Measurements from ENCODE around the gene USP13. TPM values are rescaled to one million over a fixed set of nuclear protein-coding genes. Genes with fewer than 3 reads are reported as not detected.
A peak's percentile ranks its signal among the peaks of the same experiment; 100 is the strongest.
"Not testable (repeated sequence)": the region's sequence is repeated elsewhere in the genome, so short reads cannot be mapped to it uniquely, and the experiment has no call there.

USP13 gene
- total RNA-seq, 2 experiments from 2014 or later = 9.5 to 13.3 TPM

DNA sequence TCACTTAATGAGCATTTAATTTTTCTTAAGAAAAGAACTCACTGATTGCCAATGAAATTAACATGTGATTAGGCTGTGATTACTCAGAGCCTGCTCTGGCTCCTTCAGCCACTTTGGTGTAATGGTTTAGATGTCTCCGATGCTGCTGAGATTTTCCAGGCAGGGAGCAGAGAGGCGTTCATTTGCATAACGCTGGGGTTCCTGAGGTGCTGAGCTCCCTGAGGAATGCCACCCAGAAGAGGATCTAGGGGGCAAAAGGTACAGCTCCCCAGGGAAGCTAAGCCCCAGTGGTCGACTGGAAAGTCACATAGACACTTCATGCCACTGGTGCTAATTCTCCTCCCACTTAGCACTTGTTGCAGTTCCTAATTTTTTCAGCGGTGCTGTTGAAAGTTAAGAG lies 119.5 kb downstream of the USP13 start:
- Mint-ChIP-seq H3K27ac (no peak overlapping the region), H3K36me3 (peaks cover 14% of the 10 kb centered on the region), H3K4me3 (no peak overlapping the region), H3K9me3 (ENCODE audit: low read depth) (no peaks in the 10 kb centered on the region), H3K4me1 (peaks cover 17% of the 10 kb centered on the region), H3K27me3 (no peaks in the 10 kb centered on the region)
- CTCF ChIA-PET = interaction anchor here (1.0 kb wide), 1 partner anchor 77 kb away, joined by 3 read pairs; no protein-coding TSS in a partner anchor
- no peak for DNase-seq
- ATAC-seq = no peak

DNA sequence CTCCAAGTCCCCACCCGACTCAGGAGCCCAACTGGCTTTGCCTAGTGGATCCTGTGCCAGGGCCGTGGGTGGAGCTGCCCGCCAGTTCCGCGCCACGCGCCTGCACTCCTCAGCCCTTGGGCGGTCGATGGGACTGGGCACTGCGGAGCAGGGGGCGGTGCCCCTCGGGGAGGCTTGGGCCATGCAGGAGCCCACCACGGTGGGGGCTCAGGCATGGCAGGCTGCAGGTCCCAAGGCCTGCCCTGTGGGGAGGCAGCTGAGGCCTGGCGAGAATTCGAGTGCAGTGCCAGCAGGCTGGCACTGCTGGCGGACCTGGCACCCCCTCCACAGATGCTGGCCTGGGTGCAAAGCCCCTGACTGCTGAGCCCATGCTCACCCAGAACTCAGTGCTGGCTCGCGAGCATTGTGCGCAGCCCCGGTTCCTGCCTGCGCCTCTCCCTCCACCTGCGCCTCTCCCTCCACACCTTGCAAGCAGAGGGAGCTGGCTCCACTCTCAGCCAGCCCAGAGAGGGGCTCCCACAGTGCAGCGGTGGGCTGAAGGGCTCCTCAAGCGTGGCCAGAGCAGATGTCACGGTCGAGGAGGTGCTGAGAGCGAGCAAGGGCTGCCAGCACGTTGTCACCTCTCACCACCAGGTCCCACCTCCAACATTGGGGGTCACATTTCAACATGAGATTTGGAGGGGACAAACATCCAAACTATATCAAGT lies 122.7 kb downstream of the USP13 start:
- ATAC-seq (no peak), DNase-seq (no peak)
- Mint-ChIP-seq H3K36me3 (peaks cover 20% of the 10 kb centered on the region), H3K9me3 (ENCODE audit: low read depth) (no peaks in the 10 kb centered on the region), H3K4me3 (no peak overlapping the region), H3K27ac (no peak overlapping the region), H3K27me3 (no peaks in the 10 kb centered on the region), H3K4me1 (peaks cover 5% of the 10 kb centered on the region)
- CTCF ChIA-PET = no interaction called here

DNA sequence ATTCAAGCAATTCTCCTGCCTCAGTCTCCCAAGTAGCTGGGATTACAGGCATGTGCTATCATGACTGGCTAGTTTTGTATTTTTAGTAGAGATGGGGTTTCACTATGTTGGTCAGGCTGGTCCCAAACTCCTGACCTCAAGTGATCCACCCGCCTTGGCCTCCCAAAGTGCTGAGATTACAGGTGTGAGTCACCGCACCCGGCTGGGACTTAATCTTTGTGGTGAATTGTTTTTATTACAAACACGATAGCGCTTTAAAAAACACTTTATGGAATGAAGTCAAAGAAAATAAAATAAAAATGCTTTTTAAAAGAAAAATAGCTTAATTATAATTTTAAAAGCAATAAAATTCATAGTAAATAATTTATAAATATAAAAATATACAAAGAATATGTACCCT lies 130.0 kb downstream of the USP13 start:
- CTCF ChIA-PET = interaction anchor here (1.0 kb wide), 1 partner anchor 29 kb away, joined by 3 read pairs; no protein-coding TSS in a partner anchor
- not testable (repeated sequence) for ATAC-seq; H3K27me3 Mint-ChIP-seq; H3K9me3 Mint-ChIP-seq (ENCODE audit: low read depth); H3K4me1 Mint-ChIP-seq; H3K4me3 Mint-ChIP-seq; H3K27ac Mint-ChIP-seq; DNase-seq
- H3K36me3 Mint-ChIP-seq = peaks cover 11% of the 10 kb centered on the region

DNA sequence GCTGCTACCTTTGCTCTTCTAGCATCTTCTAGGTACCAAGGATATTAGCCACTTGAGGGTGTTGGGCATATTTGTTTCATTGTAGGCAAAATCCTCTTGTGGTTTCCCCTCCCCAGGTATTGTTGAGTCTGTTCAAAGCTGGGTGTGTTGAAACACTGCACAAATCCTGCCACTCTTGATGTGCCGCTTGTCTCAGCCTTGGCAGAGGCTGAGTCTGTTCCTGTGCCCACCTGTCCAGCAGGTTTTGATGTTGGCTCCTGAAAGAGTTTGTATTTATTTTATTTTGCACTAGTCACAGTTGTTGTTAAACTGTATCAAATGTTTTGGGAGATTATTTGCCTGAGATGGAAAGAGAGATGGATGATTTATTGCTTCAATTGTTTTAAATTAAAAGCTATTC lies 136.2 kb downstream of the USP13 start:
- no peaks in the 10 kb centered on the region for H3K9me3 Mint-ChIP-seq (ENCODE audit: low read depth)
- no peak for ATAC-seq
- DNase-seq = no peak
- no peak overlapping the region for H3K27ac Mint-ChIP-seq
- H3K4me3 Mint-ChIP-seq = no peak overlapping the region
- no peaks in the 10 kb centered on the region for H3K4me1 Mint-ChIP-seq
- H3K27me3 Mint-ChIP-seq = no peaks in the 10 kb centered on the region
- CTCF ChIA-PET = no interaction called here
- no peaks in the 10 kb centered on the region for H3K36me3 Mint-ChIP-seq

DNA sequence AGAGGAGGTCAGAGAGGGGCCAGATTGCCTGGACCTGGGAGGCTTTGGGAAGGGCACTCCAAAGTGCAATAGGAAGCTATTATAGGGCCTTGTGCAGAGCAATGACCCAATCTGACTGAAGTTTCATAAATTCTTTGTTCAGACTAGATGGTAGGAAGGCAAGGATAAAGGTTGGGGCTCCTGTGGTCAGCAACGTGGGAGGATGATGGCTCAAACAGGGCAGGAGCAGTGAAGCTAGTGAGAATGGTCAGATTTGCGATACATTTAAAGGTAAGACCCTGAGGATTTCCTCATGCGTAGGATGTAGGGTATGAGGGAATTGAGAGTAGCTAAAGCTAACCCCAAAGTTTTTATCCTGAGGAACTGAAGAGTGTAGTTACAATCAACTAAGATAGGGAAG lies 139.0 kb downstream of the USP13 start:
- CTCF ChIA-PET = no interaction called here
- ATAC-seq = no peak
- no peak overlapping the region for H3K4me3 Mint-ChIP-seq
- no peak for DNase-seq
- no peaks in the 10 kb centered on the region for H3K36me3 Mint-ChIP-seq
- no peaks in the 10 kb centered on the region for H3K27me3 Mint-ChIP-seq
- H3K4me1 Mint-ChIP-seq = no peaks in the 10 kb centered on the region
- no peaks in the 10 kb centered on the region for H3K9me3 Mint-ChIP-seq (ENCODE audit: low read depth)
- H3K27ac Mint-ChIP-seq = no peak overlapping the region

DNA sequence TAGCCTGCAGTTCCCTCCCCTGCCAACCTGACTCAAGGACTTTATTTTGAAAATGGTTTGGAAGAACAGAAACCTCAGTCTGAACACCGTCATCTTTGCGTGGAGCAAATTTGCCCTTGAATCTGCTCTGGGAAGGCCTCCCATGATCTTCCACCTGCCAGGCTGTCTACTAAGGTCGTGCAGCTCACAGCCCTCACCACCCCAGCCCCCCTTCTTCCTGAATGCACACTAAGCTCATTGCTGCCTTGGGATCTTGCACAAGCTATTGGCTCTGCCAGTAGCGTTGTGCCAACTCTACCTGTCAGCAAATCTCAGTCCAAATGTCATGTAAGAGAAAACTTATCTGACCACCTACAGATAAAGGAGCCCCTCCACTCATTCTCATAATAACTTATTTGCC lies 141.5 kb downstream of the USP13 start:
- CTCF ChIA-PET = interaction anchor here (1.5 kb wide), 1 partner anchor 23 kb away, joined by 4 read pairs; no protein-coding TSS in a partner anchor
- no peaks in the 10 kb centered on the region for H3K4me1 Mint-ChIP-seq
- no peak overlapping the region for H3K4me3 Mint-ChIP-seq
- no peak for DNase-seq
- H3K27me3 Mint-ChIP-seq = no peaks in the 10 kb centered on the region
- no peaks in the 10 kb centered on the region for H3K36me3 Mint-ChIP-seq
- ATAC-seq = no peak
- no peaks in the 10 kb centered on the region for H3K9me3 Mint-ChIP-seq (ENCODE audit: low read depth)
- no peak overlapping the region for H3K27ac Mint-ChIP-seq

DNA sequence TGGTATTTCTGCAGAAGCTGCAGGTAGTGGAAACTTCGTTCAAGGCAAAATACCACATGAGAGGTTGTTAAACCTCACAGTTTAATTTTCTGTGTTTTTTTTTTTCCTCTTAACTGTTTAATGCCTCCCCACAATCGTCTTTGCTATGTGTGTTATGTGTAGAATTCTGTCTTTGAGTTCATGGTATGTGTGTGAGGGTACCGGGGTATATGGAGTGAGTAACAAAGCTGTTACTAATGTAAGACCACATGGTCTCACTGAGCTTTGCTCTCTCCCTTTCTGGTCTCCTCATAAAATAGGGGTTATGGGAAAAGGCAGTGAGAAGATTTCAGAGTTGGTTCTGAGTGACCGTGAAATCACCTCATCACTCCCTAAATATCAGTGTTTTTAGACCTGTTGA lies 143.6 kb downstream of the USP13 start:
- Mint-ChIP-seq H3K4me3 (no peak overlapping the region), H3K4me1 (no peaks in the 10 kb centered on the region), H3K27me3 (peaks cover 4% of the 10 kb centered on the region), H3K27ac (no peak overlapping the region), H3K36me3 (no peaks in the 10 kb centered on the region), H3K9me3 (ENCODE audit: low read depth) (no peaks in the 10 kb centered on the region)
- ATAC-seq = no peak
- CTCF ChIA-PET = no interaction called here
- no peak for DNase-seq

DNA sequence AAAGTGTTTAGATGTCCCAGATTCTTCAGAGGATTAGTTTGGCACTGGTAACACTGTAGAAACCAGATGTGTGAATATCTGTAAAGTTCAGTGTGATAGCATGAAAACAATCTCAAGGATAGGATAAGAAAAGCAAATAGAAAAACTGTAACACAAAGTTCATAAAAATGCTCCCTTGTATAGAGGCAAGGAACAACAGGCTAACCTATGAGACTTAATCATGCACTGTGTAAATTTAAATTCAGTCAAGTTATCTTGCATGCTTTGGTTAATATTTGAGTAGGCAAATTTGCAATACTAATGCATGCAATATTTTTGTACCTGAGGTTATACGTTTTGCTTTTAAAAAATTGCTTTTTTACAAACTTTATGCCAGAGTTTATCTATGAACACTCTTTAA lies 144.4 kb downstream of the USP13 start:
- Mint-ChIP-seq H3K36me3 (no peaks in the 10 kb centered on the region), H3K9me3 (ENCODE audit: low read depth) (no peaks in the 10 kb centered on the region), H3K4me1 (no peaks in the 10 kb centered on the region), H3K27ac (no peak overlapping the region), H3K27me3 (peaks cover 4% of the 10 kb centered on the region), H3K4me3 (no peak overlapping the region)
- DNase-seq (no peak), ATAC-seq (no peak)
- CTCF ChIA-PET = no interaction called here

DNA sequence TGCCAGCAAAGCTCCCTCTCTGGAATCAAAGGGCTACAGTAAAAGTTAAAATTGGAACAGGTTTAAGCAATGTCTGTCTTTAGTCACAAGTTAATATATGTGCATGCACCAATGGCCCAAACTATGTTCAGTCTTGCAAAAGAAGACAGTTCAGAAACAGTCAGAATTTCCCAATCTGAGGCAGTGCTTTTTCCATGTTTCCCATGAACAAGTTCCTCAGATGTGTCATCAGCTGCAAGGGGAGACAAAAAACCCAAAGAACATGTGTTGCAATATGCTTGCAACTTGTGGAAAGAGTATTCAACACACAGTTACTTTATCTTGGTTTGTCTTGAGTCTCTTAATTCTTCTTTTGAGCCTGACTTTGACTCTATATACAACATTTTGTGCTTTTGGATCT lies 148.4 kb downstream of the USP13 start:
- ATAC-seq = no peak
- H3K9me3 Mint-ChIP-seq (ENCODE audit: low read depth) = no peaks in the 10 kb centered on the region
- H3K36me3 Mint-ChIP-seq = no peaks in the 10 kb centered on the region
- no peak overlapping the region for H3K27ac Mint-ChIP-seq
- no peak overlapping the region for H3K4me3 Mint-ChIP-seq
- H3K4me1 Mint-ChIP-seq = no peaks in the 10 kb centered on the region
- no peak for DNase-seq
- peaks cover 19% of the 10 kb centered on the region for H3K27me3 Mint-ChIP-seq
- CTCF ChIA-PET = no interaction called here

DNA sequence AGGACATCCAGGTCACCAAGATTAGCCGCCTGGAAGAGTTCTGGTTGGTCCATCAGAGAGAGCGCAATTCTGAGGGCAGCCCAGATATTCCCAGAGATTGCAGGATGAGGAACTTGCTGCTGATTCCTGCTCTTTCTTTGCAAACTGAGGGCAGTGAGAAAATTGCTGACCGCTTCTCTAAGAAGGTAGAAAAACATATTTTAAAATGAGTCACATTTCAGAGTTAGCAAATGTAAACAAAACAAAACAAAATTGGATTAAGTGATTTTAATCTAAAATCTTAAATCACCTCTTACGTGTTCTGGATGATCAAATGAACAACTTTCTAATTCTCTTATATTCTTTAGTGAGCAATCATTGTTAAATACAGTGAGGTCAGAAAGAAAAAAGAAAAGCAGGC lies 149.0 kb downstream of the USP13 start:
- DNase-seq = no peak
- CTCF ChIA-PET = no interaction called here
- H3K36me3 Mint-ChIP-seq = no peaks in the 10 kb centered on the region
- no peak overlapping the region for H3K4me3 Mint-ChIP-seq
- peaks cover 19% of the 10 kb centered on the region for H3K27me3 Mint-ChIP-seq
- no peaks in the 10 kb centered on the region for H3K9me3 Mint-ChIP-seq (ENCODE audit: low read depth)
- no peaks in the 10 kb centered on the region for H3K4me1 Mint-ChIP-seq
- no peak overlapping the region for H3K27ac Mint-ChIP-seq
- ATAC-seq = no peak

DNA sequence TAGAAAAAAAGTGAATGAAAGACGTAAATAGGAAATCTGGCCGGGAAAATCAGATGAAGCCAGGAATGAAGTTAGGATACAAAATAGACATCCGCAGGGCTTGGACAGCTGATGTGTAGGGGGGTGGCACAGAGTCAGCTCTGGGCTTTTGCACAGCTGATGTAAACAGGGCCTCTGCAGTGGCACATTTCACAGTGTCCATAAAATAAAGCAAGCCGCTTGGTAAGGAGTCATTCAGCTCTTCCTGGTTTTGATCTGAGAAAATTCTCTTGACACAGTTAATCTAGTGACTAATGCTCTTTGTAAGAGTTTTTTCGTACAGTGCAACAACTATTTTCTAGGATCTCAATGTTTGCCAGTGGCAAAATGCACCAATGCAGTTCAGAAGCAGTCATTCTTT lies 153.3 kb downstream of the USP13 start:
- Mint-ChIP-seq H3K4me3 (no peak overlapping the region), H3K27me3 (peaks cover 15% of the 10 kb centered on the region), H3K9me3 (ENCODE audit: low read depth) (no peaks in the 10 kb centered on the region), H3K27ac (no peak overlapping the region), H3K4me1 (no peaks in the 10 kb centered on the region), H3K36me3 (no peaks in the 10 kb centered on the region)
- ATAC-seq (no peak), DNase-seq (no peak)
- CTCF ChIA-PET = no interaction called here

DNA sequence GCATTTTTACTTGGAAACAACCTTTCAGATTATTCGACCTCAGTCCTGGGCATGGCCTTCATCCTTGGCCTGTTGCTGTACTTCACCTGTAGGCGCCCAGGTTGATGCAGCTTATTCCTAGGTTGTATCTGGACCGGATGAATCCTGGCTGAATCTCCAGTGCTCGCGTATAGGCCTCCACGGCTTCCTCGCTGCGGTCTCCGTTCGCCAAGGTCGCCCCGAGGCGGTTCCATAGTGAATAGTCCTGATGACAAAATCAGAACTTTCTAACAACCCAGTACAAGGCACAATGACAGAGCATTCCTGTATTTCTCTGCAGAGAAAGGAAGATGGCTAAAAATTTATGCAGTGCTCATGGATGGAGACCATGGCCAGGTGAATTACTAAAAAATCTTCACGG lies 154.7 kb downstream of the USP13 start:
- Mint-ChIP-seq H3K9me3 (ENCODE audit: low read depth) (no peaks in the 10 kb centered on the region), H3K27me3 (peaks cover 15% of the 10 kb centered on the region), H3K4me1 (peaks cover 4% of the 10 kb centered on the region), H3K36me3 (no peaks in the 10 kb centered on the region), H3K4me3 (no peak overlapping the region), H3K27ac (no peak overlapping the region)
- ATAC-seq (no peak), DNase-seq (no peak)
- CTCF ChIA-PET = no interaction called here

DNA sequence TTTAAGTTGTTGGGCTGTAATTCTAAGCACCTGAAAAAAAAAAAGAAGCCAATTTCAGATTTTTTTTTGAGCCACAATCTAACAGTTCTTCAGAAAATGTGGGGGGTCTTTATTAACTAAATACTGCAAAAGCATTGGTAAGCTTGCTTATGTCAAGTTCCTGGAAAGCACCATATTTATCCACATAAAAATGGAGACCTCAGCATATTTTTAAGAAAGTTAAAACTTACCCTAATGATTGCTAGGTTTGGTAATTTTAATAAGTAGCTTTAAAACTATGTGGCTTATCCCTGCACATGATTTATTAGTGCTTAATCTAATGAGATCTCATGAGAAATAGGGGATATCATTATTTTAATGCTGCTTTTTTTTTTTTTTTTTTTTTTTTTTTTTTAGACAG lies 156.8 kb downstream of the USP13 start:
- CTCF ChIA-PET = interaction anchor here (0.7 kb wide), 1 partner anchor 47 kb away, joined by 3 read pairs; no protein-coding TSS in a partner anchor
- Mint-ChIP-seq H3K36me3 (no peaks in the 10 kb centered on the region), H3K4me3 (no peak overlapping the region), H3K4me1 (peaks cover 4% of the 10 kb centered on the region), H3K27me3 (peaks cover 6% of the 10 kb centered on the region), H3K27ac (no peak overlapping the region), H3K9me3 (ENCODE audit: low read depth) (no peaks in the 10 kb centered on the region)
- ATAC-seq (no peak), DNase-seq (no peak)

DNA sequence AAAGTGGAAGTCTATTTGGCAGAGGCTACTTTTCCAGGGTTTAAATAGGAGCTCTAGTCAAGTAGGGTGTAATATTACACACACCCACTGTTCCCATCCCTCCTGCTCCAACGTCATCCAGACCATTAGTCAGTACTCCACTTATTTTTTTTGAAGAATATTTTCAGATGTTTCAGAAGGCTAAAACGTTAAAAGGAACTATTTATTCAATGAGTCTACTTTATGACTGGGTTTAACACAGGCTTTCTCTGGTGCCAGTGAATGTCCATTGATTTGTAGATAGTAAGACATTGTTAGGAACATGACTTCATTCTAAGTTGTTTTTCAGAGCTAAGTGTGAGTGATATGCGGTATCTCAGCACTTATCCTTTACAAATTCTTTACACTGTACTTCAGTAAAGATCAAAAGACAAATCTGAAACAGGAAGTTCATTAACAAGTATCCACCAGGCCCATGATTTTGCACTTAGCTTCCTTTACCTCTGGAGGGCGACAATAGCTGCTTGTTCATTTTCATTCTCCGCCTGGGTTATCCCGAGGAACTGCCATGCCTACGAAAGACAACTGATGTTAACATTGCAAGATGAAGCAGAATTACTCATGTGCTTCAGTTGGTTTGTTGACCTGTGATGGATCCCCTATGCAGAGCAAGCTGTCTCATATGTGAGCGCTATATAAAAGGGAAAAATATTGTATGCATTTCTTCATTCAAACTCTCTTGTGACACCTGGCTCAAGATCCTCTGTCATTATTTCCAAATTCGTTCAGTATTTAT lies 158.7 kb downstream of the USP13 start:
- H3K9me3 Mint-ChIP-seq (ENCODE audit: low read depth) = no peaks in the 10 kb centered on the region
- CTCF ChIA-PET = interaction anchor here (0.7 to 1.6 kb wide), 5 partner anchors 9 to 29 kb away, joined by 3 to 6 read pairs (median 3); no protein-coding TSS in a partner anchor
- no peak overlapping the region for H3K4me3 Mint-ChIP-seq
- DNase-seq = peak; percentile 48
- H3K27ac Mint-ChIP-seq = no peak overlapping the region
- ATAC-seq = peak; percentile 58
- peaks cover 4% of the 10 kb centered on the region for H3K4me1 Mint-ChIP-seq
- no peaks in the 10 kb centered on the region for H3K27me3 Mint-ChIP-seq
- no peaks in the 10 kb centered on the region for H3K36me3 Mint-ChIP-seq
